A549 (cell line): ENCODE data around the gene NETO2.

ENCODE experiments used
- CBX8 ChIP-seq: fragments of 200-600 bp; sonication (generic); IDR thresholded peaks from 2 replicates; pipeline ENCODE4 v1.6.1; 2016
- CHD2 ChIP-seq: fragments of 150-350 bp; IDR thresholded peaks from 2 replicates; pipeline ENCODE4 v1.6.1; 2014; ENCODE audit warnings: low read length; ENCODE audit not compliant: partially characterized antibody
- EP300 ChIP-seq, 2 experiments: fragments of >200 bp; sonication (Bioruptor Twin); formaldehyde crosslinking; IDR thresholded peaks; 2 replicates in 1 of 2; 3 replicates in 1 of 2; pipeline ENCODE4 v1.6.1; 2016 to 2017
- POLR2A ChIP-seq: IDR thresholded peaks from 2 replicates; pipeline ENCODE4 v1.6.1; 2012; ENCODE audit warnings: mild to moderate bottlenecking, low read length
- SMC3 ChIP-seq: fragments of >200 bp; sonication (Bioruptor Twin); formaldehyde crosslinking; IDR thresholded peaks from 3 replicates; pipeline ENCODE4 v1.6.1; 2018; ENCODE audit warnings: inconsistent platforms
- TF ChIP-seq, protein P1 (sequence below): IDR thresholded peaks from 2 replicates; pipeline ENCODE4 v1.6.1; 2012
- TF ChIP-seq, protein P2 (sequence below): fragments of >200 bp; sonication (Bioruptor Twin); formaldehyde crosslinking; IDR thresholded peaks from 3 replicates; pipeline ENCODE4 v1.5.1; 2016

DNA sequence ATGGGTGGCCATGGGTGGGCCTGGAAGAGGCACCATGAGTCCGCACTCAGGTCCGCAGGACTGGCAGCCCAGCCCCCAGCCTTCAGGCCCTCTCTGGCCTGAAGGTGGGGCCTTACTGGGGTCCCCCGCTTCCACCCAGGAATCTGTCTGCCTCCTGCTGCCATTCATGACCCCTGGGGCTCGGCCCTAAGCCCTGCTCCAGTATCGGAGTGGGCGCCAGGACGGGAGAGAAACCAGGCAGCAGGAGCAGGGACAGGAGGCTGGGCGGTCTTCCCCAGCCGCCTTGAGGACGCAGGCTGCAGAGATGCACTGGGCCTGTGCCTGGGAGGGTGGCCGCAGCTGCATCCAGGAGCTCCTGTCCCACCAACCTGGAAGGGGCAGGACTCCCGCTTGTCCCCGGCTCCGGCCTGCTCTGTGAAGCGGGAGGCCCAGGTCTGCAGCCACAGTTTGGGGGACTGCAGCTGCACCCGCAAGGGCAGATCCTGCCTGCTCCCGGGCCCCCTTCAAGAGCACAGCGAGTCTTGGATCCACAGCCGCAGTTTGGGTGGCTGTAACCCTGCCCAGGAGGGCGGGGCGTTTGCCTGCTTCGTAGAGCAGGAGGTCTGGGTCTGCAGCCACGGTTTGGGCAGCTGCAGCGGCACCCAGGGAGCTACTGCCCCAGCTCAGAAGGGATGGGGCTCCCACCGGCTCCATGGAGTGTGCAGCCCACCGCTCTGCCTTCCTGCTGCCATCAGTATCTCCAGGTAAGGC, 88.4 kb downstream of the NETO2 start:
- TF ChIP-seq, protein P1, sequence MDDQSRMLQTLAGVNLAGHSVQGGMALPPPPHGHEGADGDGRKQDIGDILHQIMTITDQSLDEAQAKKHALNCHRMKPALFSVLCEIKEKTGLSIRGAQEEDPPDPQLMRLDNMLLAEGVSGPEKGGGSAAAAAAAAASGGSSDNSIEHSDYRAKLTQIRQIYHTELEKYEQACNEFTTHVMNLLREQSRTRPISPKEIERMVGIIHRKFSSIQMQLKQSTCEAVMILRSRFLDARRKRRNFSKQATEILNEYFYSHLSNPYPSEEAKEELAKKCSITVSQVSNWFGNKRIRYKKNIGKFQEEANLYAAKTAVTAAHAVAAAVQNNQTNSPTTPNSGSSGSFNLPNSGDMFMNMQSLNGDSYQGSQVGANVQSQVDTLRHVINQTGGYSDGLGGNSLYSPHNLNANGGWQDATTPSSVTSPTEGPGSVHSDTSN, result no peak
- TF ChIP-seq SMC3 (no peak), EP300 (IDR thresholded peaks at IDR 0.05) (no peak), CHD2 (no peak), CBX8 (no peak), POLR2A (no peak)
- TF ChIP-seq, protein P2, sequence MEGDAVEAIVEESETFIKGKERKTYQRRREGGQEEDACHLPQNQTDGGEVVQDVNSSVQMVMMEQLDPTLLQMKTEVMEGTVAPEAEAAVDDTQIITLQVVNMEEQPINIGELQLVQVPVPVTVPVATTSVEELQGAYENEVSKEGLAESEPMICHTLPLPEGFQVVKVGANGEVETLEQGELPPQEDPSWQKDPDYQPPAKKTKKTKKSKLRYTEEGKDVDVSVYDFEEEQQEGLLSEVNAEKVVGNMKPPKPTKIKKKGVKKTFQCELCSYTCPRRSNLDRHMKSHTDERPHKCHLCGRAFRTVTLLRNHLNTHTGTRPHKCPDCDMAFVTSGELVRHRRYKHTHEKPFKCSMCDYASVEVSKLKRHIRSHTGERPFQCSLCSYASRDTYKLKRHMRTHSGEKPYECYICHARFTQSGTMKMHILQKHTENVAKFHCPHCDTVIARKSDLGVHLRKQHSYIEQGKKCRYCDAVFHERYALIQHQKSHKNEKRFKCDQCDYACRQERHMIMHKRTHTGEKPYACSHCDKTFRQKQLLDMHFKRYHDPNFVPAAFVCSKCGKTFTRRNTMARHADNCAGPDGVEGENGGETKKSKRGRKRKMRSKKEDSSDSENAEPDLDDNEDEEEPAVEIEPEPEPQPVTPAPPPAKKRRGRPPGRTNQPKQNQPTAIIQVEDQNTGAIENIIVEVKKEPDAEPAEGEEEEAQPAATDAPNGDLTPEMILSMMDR, result no peak
